OCI-LY3 (cell line): ENCODE measurements around the gene NDUFAF8.

Source experiments
- H2AFZ ChIP-seq: fragments of 200-600, 300-600 bp; shearing (Covaris generic); 2 replicates; pipeline ENCODE4 v1.6.0; 2014; ENCODE audit warnings: antibody characterized with exemption, low read depth, low read length
- H3K27ac ChIP-seq: fragments of 200-600, 300-600 bp; sonication (generic); 2 replicates; pipeline ENCODE4 v1.5.1; 2014; ENCODE audit warnings: mild to moderate bottlenecking, low read length, moderate library complexity, mixed read lengths
- H3K27me3 ChIP-seq: fragments of 200-600, 300-600 bp; sonication (generic); 2 replicates; pipeline ENCODE4 v1.6.1; 2014; ENCODE audit warnings: low read depth, low read length, mixed read lengths
- H3K36me3 ChIP-seq: fragments of 200-600, 300-600 bp; sonication (generic); replicated peaks from 2 replicates; pipeline ENCODE3; 2014; ENCODE audit warnings: low read depth, low read length, mixed read lengths
- H3K4me1 ChIP-seq: fragments of 300-600, 200-600 bp; sonication (generic); 2 replicates; pipeline ENCODE4 v1.6.1; 2014; ENCODE audit warnings: low read length, mixed read lengths
- H3K4me2 ChIP-seq: fragments of 200-600, 300-600 bp; sonication (generic); 2 replicates; pipeline ENCODE4 v1.6.1; 2014; ENCODE audit warnings: low read length, mixed read lengths
- H3K4me3 ChIP-seq: fragments of 300-600, 200-600 bp; sonication (generic); 2 replicates; pipeline ENCODE4 v1.5.1; 2014; ENCODE audit warnings: antibody characterized with exemption, mild to moderate bottlenecking, low read length, moderate library complexity
- H3K79me2 ChIP-seq: fragments of 300-600, 200-600 bp; shearing (Covaris generic); 2 replicates; pipeline ENCODE4 v1.6.1; 2014; ENCODE audit warnings: mild to moderate bottlenecking, low read length, mixed read lengths
- H3K9ac ChIP-seq: fragments of 300-600, 200-600 bp; shearing (Covaris generic); 2 replicates; pipeline ENCODE4 v1.6.0; 2014; ENCODE audit warnings: mild to moderate bottlenecking, low read length, moderate library complexity
- H3K9me3 ChIP-seq: fragments of 200-600, 300-600 bp; shearing (Covaris generic); 2 replicates; pipeline ENCODE4 v1.6.1; 2014; ENCODE audit warnings: low read length, mixed read lengths; ENCODE audit not compliant: insufficient read depth
- H4K20me1 ChIP-seq: fragments of 200-600, 300-600 bp; sonication (generic); 2 replicates; pipeline ENCODE4 v1.6.1; 2016; ENCODE audit warnings: low read length, mixed read lengths; ENCODE audit not compliant: insufficient read depth
- EZH2phosphoT487 ChIP-seq: fragments of 200-600 bp; shearing (Covaris generic); IDR thresholded peaks from 2 replicates; pipeline ENCODE4 v1.6.1; 2018; ENCODE audit warnings: antibody characterized with exemption, mixed run types, low read depth
- TF ChIP-seq, protein P1 (sequence below): fragments of 200-600, 300-600 bp; sonication (generic); IDR thresholded peaks from 2 replicates; pipeline ENCODE4 v1.5.1; 2014; ENCODE audit warnings: antibody characterized with exemption, low read length, low read depth

Gene NDUFAF8

GRCh38 chr17:81202318-81202717 lies 36.8 kb upstream of the NDUFAF8 start:
- Histone ChIP-seq H4K20me1 (no peaks in the 10 kb centered on the region), H3K79me2 (no peaks in the 10 kb centered on the region), H2AFZ (no peak overlapping the region), H3K4me1 (no peaks in the 10 kb centered on the region), H3K4me2 (no peak overlapping the region), H3K9ac (no peak overlapping the region), H3K36me3 (no peaks in the 10 kb centered on the region), H3K9me3 (no peaks in the 10 kb centered on the region), H3K27me3 (no peaks in the 10 kb centered on the region), H3K4me3 (no peak overlapping the region), H3K27ac (no peak overlapping the region)
- no peak for TF ChIP-seq EZH2phosphoT487
- TF ChIP-seq, protein P1, sequence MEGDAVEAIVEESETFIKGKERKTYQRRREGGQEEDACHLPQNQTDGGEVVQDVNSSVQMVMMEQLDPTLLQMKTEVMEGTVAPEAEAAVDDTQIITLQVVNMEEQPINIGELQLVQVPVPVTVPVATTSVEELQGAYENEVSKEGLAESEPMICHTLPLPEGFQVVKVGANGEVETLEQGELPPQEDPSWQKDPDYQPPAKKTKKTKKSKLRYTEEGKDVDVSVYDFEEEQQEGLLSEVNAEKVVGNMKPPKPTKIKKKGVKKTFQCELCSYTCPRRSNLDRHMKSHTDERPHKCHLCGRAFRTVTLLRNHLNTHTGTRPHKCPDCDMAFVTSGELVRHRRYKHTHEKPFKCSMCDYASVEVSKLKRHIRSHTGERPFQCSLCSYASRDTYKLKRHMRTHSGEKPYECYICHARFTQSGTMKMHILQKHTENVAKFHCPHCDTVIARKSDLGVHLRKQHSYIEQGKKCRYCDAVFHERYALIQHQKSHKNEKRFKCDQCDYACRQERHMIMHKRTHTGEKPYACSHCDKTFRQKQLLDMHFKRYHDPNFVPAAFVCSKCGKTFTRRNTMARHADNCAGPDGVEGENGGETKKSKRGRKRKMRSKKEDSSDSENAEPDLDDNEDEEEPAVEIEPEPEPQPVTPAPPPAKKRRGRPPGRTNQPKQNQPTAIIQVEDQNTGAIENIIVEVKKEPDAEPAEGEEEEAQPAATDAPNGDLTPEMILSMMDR: no peak

GRCh38 chr17:81203136-81203535 lies 36.0 kb upstream of the NDUFAF8 start:
- H3K79me2 ChIP-seq: no peaks in the 10 kb centered on the region
- H3K9ac ChIP-seq: no peak overlapping the region
- TF ChIP-seq, protein P1: no peak
- no peak for TF ChIP-seq EZH2phosphoT487
- H3K27ac ChIP-seq: no peak overlapping the region
- H3K9me3 ChIP-seq: no peaks in the 10 kb centered on the region
- no peak overlapping the region for H3K4me3 ChIP-seq
- H3K4me2 ChIP-seq: no peak overlapping the region
- no peaks in the 10 kb centered on the region for H3K36me3 ChIP-seq
- H4K20me1 ChIP-seq: no peaks in the 10 kb centered on the region
- H3K4me1 ChIP-seq: no peaks in the 10 kb centered on the region; the same call in 1 of the 2 replicates
- H2AFZ ChIP-seq: no peak overlapping the region
- H3K27me3 ChIP-seq: no peaks in the 10 kb centered on the region

GRCh38 chr17:81204578-81204977 lies 34.5 kb upstream of the NDUFAF8 start:
- H3K4me2 ChIP-seq: no peak overlapping the region
- H3K9me3 ChIP-seq: no peaks in the 10 kb centered on the region
- no peaks in the 10 kb centered on the region for H3K27me3 ChIP-seq
- no peak for TF ChIP-seq EZH2phosphoT487
- TF ChIP-seq, protein P1: no peak
- H3K79me2 ChIP-seq: no peaks in the 10 kb centered on the region
- H3K4me1 ChIP-seq: no peaks in the 10 kb centered on the region; the same call in 1 of the 2 replicates
- no peak overlapping the region for H3K27ac ChIP-seq
- H3K4me3 ChIP-seq: no peak overlapping the region
- no peak overlapping the region for H3K9ac ChIP-seq
- no peak overlapping the region for H2AFZ ChIP-seq
- H4K20me1 ChIP-seq: no peaks in the 10 kb centered on the region
- H3K36me3 ChIP-seq: no peaks in the 10 kb centered on the region

- no peaks in the 10 kb centered on the region for H3K36me3 ChIP-seq
- no peaks in the 10 kb centered on the region for H3K9me3 ChIP-seq
- H2AFZ ChIP-seq: no peak overlapping the region
- no peak for TF ChIP-seq EZH2phosphoT487
- TF ChIP-seq, protein P1: no peak
- no peak overlapping the region for H3K4me2 ChIP-seq
- no peaks in the 10 kb centered on the region; the same call in 1 of the 2 replicates for H3K4me1 ChIP-seq
- no peak overlapping the region for H3K4me3 ChIP-seq
- H3K27ac ChIP-seq: no peak overlapping the region
- no peaks in the 10 kb centered on the region for H4K20me1 ChIP-seq
- no peak overlapping the region for H3K9ac ChIP-seq
- H3K79me2 ChIP-seq: no peaks in the 10 kb centered on the region
- H3K27me3 ChIP-seq: no peaks in the 10 kb centered on the region
These were observed 33.0 kb upstream of the NDUFAF8 start for GRCh38 chr17:81206166-81206565.
